Suprapubic skin (tissue), 4 donors: ENCODE data around the gene GLCCI1. TPM values are rescaled to one million over a fixed set of nuclear protein-coding genes. Genes with fewer than 3 reads are reported as not detected.
"Not testable (repeated sequence)": the region's sequence is repeated elsewhere in the genome, so short reads cannot be mapped to it uniquely, and the experiment has no call there.

ENCODE experiments used
- DNase-seq, 2 donors: peaks; one replicate each; pipeline ENCODE4 v3.0.0-alpha.2; 2019; ENCODE audit warnings: low spot score in 2 of 2
- H3K27ac ChIP-seq: fragments of 200-600 bp; sonication (generic); one replicate; pipeline ENCODE4 v1.5.1; 2019
- H3K27me3 ChIP-seq: fragments of 200-600 bp; sonication (generic); one replicate; pipeline ENCODE4 v1.5.1; 2019
- H3K36me3 ChIP-seq: fragments of 200-600 bp; sonication (generic); one replicate; pipeline ENCODE4 v1.5.1; 2019
- H3K4me1 ChIP-seq: fragments of 200-600 bp; sonication (generic); one replicate; pipeline ENCODE4 v1.5.1; 2019
- H3K4me3 ChIP-seq: fragments of 200-600 bp; sonication (generic); one replicate; pipeline ENCODE4 v1.5.1; 2019; ENCODE audit warnings: mild to moderate bottlenecking
- H3K9me3 ChIP-seq: fragments of 200-600 bp; sonication (generic); one replicate; pipeline ENCODE4 v1.5.1; 2019
- CTCF ChIP-seq, 2 donors: fragments of 200-600 bp in 1 of 2; fragments of 450-650 bp in 1 of 2; sonication (generic) in 1 of 2; IDR thresholded peaks; one replicate each; pipeline ENCODE4 v1.5.1; 2016 to 2019; ENCODE audit warnings: antibody characterized with exemption in 2 of 2, mild to moderate bottlenecking in 1 of 2, moderate library complexity in 1 of 2
- EP300 ChIP-seq: sonication (generic); formaldehyde crosslinking; IDR thresholded peaks from one replicate; pipeline ENCODE4 v1.6.1; 2017; ENCODE audit warnings: antibody characterized with exemption
- POLR2A ChIP-seq, 2 donors: fragments of 450-650 bp; IDR thresholded peaks; one replicate each; pipeline ENCODE4 v1.6.1; 2017; ENCODE audit warnings: antibody characterized with exemption in 2 of 2, mild to moderate bottlenecking in 2 of 2, moderate library complexity in 2 of 2
- POLR2AphosphoS5 ChIP-seq, 3 donors: sonication (generic); formaldehyde crosslinking; IDR thresholded peaks; one replicate each; pipeline ENCODE4 v1.6.1; 2017; ENCODE audit warnings: antibody characterized with exemption in 3 of 3
- WGBS: methylation state at CpG from one replicate; pipeline ENCODE4 v1.1.5; 2018; 5-methylcytosine and 5-hydroxymethylcytosine counted together
- total RNA-seq, 4 donors: library from RNA; depleted of rRNA; stranded (reverse); fragments of >200 nt; gene quantifications; one replicate each; pipeline ENCODE4 v1.1.0, GENCODE V29; 2016

The GLCCI1 gene
- total RNA-seq, 4 donors from 2014 or later, result 17.1 to 37.7 (median 23.6) TPM

- Histone ChIP-seq H3K4me1 (no peaks in the 10 kb centered on the region), H3K36me3 (peaks cover 4% of the 10 kb centered on the region), H3K27ac (no peak overlapping the region), H3K9me3 (no peaks in the 10 kb centered on the region), H3K4me3 (no peak overlapping the region), H3K27me3 (no peaks in the 10 kb centered on the region)
- no peak for DNase-seq
- 61% methylated on average over 2 of the region's 2 CpGs for WGBS
- TF ChIP-seq POLR2A (IDR thresholded peaks at IDR 0.05), result no peak
Observed at GRCh38 chr7:8092140-8092539, 123.5 kb downstream of the GLCCI1 start.

- 93% methylated on average over 8 of the region's 8 CpGs for WGBS
- Histone ChIP-seq H3K36me3 (no peaks in the 10 kb centered on the region), H3K4me1 (no peaks in the 10 kb centered on the region), H3K27ac (no peak overlapping the region), H3K9me3 (no peaks in the 10 kb centered on the region), H3K27me3 (no peaks in the 10 kb centered on the region), H3K4me3 (no peak overlapping the region)
- no peak for TF ChIP-seq POLR2A (IDR thresholded peaks at IDR 0.05)
- no peak for DNase-seq
Observed at GRCh38 chr7:8094164-8095140, 125.9 kb downstream of the GLCCI1 start.

- not testable (repeated sequence) for H3K27me3 ChIP-seq
Observed at GRCh38 chr7:8101292-8101691, 132.7 kb downstream of the GLCCI1 start.

GRCh38 chr7:8103282-8103681 lies 134.7 kb downstream of the GLCCI1 start:
- WGBS, result 88% methylated on average over 9 of the region's 9 CpGs

More at GRCh38 chr7:8101292-8101691, 132.7 kb downstream of the GLCCI1 start:
- H3K4me1 ChIP-seq, H3K36me3 ChIP-seq, H3K9me3 ChIP-seq, H3K27ac ChIP-seq, H3K4me3 ChIP-seq, DNase-seq: not testable (repeated sequence)
- WGBS, result 88% methylated on average over 4 of the region's 4 CpGs

GRCh38 chr7:8105449-8106095 lies 137.0 kb downstream of the GLCCI1 start:
- no peak overlapping the region for H3K27ac ChIP-seq

More at GRCh38 chr7:8103282-8103681, 134.7 kb downstream of the GLCCI1 start:
- Histone ChIP-seq H3K27ac (no peak overlapping the region), H3K9me3 (peaks cover 7% of the 10 kb centered on the region), H3K27me3 (no peaks in the 10 kb centered on the region), H3K4me1 (no peaks in the 10 kb centered on the region), H3K4me3 (no peak overlapping the region), H3K36me3 (no peaks in the 10 kb centered on the region)
- no peak for TF ChIP-seq EP300
- TF ChIP-seq POLR2A (IDR thresholded peaks at IDR 0.05), result no peak
- no peak for TF ChIP-seq POLR2AphosphoS5 (IDR thresholded peaks at IDR 0.05)
- no peak for TF ChIP-seq CTCF (IDR thresholded peaks at IDR 0.05)
- DNase-seq, result no peak

More at GRCh38 chr7:8105449-8106095, 137.0 kb downstream of the GLCCI1 start:
- TF ChIP-seq POLR2AphosphoS5 (IDR thresholded peaks at IDR 0.05), result no peak
- no peak for TF ChIP-seq POLR2A (IDR thresholded peaks at IDR 0.05)
- TF ChIP-seq CTCF (IDR thresholded peaks at IDR 0.05), result no peak
- no peak for TF ChIP-seq EP300
- no peak overlapping the region for H3K4me3 ChIP-seq
- 43% methylated on average over 4 of the region's 4 CpGs for WGBS
- no peaks in the 10 kb centered on the region for H3K27me3 ChIP-seq
- no peaks in the 10 kb centered on the region for H3K4me1 ChIP-seq
- DNase-seq, result no peak
- H3K9me3 ChIP-seq, result peaks cover 7% of the 10 kb centered on the region
- H3K36me3 ChIP-seq, result no peaks in the 10 kb centered on the region
